ENCODE measurements around the gene MVD.

- TF ChIP-seq POLR2A (IDR thresholded peaks at IDR 0.05; ENCODE audit: low read depth) = no peak
- TF ChIP-seq, protein P1, sequence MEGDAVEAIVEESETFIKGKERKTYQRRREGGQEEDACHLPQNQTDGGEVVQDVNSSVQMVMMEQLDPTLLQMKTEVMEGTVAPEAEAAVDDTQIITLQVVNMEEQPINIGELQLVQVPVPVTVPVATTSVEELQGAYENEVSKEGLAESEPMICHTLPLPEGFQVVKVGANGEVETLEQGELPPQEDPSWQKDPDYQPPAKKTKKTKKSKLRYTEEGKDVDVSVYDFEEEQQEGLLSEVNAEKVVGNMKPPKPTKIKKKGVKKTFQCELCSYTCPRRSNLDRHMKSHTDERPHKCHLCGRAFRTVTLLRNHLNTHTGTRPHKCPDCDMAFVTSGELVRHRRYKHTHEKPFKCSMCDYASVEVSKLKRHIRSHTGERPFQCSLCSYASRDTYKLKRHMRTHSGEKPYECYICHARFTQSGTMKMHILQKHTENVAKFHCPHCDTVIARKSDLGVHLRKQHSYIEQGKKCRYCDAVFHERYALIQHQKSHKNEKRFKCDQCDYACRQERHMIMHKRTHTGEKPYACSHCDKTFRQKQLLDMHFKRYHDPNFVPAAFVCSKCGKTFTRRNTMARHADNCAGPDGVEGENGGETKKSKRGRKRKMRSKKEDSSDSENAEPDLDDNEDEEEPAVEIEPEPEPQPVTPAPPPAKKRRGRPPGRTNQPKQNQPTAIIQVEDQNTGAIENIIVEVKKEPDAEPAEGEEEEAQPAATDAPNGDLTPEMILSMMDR (IDR thresholded peaks at IDR 0.05) = no peak
Observed at GRCh38 chr16:88706965-88707826, 44.3 kb upstream of the MVD start.
